Stimulated activated CD8-positive, alpha-beta memory T cell treated with anti-CD3 and anti-CD28 coated beads, Interleukin-15, amount 100 ng/mL, for 48 hours (primary cell): ENCODE measurements around the gene EEIG1.

Experiments
- DNase-seq, 2 donors: peaks; one replicate each; pipeline ENCODE4 v3.0.0-alpha.2; 2020; ENCODE audit warnings: low read depth in 2 of 2

The EEIG1 gene

DNA sequence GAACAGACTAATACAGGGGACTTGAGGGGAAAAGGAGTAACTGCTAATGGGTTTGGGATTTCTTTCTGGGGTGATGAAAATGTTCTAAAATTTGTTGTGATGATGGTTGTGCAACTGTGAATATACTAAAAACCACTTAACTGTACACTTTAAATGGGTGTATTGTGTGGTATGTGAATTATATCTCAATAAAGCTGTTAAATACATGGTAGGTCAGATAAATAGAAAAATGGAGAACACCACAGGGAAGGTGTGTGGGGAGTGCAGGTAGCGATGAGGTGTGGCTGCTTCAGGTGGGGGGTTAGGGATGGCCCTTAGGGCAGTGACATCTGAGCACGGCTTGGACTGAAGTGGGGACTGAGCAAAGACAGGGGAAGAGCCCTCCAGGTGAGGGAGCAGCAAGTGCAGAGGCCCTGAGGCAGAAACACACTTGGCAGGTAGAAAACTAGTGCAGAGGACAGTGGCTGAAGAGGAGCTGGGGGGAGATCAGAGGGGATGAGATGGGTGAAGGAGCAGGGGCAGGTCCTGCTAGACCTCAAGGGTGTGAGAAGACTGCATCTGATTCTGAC, 20.9 kb downstream of the EEIG1 start:
- DNase-seq: no peak

DNA sequence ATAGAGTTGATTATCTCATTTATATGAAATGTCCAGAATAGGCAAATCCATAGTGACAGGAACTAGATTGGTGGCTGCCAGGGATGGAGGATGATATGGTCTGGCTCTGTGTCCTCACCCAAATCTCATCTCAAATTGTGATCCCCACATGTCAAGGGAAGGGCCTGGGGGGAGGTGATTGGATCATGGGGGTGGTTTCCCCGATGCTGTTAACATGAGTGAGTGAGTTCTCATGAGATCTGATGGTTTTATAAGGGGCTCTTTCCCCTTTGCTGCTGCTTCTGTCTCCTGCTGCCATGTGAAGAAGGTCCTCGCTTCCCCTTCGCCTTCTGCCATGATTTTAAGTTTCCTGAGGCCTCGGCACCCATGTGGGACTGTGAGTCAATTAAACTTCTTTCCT, 21.4 kb downstream of the EEIG1 start:
- DNase-seq: no peak

DNA sequence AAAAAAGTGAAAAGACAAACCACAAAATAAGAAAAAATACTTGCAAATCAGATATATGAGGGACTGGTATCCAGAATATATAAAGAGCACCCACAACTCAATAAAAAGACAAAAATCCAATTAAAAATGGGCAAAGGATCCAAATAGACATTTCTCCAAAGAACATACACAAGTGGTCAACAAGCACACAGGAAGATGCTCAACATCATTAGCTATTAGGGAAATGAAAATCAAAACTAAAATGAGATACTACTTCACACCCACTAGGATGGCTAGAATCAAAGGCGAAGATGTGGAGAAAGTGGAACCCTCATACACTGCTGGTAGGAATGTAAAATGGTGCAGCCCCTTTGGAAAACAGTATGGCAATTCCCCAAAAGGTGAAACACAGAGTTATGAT, 22.1 kb downstream of the EEIG1 start:
- no peak for DNase-seq

- DNase-seq: peak; percentile 74 to 77
Measured at GRCh38 chr9:127955294-127956015, 25.3 kb downstream of the EEIG1 start.

GRCh38 chr9:127954831-127955293, 25.9 kb downstream of the EEIG1 start:
- no peak for DNase-seq

DNA sequence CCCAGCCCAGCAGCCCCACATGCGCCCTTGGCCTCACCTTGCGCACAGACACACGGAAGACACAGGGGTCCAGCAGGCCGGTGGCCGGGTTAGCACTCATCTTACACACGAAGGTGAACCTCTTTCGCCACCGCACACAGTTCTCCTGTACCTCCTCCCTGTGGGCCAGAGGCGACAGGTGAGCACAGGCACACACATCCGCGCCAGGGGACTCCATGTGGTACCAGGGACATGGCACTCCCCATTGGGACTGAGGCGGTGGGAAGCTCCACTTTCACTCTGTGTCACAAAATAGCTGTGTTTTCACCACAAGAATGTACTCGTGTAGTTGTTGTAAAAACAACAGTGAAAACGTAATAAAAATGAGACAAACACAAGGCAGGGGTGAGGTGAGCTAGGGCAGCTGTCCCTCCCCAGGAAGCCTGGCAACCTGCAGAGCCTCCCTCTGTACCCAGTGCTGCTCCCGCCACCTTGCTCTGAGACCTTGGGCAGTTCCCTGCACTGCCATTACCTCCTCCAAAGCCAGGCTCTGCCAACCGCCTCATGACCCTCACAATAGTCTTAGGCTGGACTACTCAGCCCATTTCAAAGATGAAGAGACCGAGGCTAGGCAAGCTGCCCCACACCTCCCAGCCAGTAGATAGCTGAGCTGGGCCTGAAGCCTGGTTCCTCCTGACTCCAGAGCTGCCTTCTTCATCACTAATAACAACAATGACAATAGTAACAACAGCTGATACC, 26.9 kb downstream of the EEIG1 start:
- DNase-seq: no peak

- no peak for DNase-seq
Measured at GRCh38 chr9:127953154-127953553, 27.6 kb downstream of the EEIG1 start.

DNA sequence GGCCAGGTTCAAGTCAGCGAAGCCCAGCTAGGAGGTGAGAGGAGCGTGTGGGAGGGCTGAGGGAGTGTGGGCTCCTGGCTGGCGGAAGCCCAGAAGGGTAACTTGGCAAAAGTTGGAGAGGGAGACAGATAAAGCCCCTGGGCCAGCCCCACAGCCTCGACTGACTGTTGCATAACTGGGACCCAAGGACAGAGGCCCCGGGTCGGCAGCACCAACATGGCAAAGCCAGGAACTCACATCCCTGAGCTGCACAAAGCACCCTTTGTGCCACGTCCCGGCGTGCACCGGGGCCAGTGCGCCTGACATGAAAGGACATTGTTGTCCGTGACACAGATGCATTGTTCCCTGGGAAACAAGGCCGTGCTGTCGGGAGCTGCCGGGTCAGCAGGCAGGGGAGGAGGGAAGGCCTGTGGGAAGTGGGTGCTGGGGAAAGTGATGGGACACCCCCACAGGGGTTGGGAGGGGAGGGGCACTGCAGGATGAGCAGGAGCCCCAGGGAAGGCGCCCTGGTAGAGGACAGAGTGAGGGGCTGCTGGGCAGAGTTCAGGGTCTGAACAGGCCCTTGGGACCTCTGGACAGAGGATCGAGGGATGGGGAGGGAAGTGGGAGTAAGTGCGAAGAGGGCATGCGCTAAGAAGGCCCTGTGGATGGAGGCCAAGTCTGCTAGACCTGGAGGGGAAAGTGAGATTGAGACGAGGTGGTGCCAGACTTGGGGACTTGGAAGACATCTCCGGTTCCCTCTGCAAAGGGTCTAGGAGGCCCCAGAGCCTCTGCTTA, 30.1 kb downstream of the EEIG1 start:
- no peak for DNase-seq

- no peak for DNase-seq
Measured at GRCh38 chr9:127949827-127950512, 30.8 kb downstream of the EEIG1 start.

DNA sequence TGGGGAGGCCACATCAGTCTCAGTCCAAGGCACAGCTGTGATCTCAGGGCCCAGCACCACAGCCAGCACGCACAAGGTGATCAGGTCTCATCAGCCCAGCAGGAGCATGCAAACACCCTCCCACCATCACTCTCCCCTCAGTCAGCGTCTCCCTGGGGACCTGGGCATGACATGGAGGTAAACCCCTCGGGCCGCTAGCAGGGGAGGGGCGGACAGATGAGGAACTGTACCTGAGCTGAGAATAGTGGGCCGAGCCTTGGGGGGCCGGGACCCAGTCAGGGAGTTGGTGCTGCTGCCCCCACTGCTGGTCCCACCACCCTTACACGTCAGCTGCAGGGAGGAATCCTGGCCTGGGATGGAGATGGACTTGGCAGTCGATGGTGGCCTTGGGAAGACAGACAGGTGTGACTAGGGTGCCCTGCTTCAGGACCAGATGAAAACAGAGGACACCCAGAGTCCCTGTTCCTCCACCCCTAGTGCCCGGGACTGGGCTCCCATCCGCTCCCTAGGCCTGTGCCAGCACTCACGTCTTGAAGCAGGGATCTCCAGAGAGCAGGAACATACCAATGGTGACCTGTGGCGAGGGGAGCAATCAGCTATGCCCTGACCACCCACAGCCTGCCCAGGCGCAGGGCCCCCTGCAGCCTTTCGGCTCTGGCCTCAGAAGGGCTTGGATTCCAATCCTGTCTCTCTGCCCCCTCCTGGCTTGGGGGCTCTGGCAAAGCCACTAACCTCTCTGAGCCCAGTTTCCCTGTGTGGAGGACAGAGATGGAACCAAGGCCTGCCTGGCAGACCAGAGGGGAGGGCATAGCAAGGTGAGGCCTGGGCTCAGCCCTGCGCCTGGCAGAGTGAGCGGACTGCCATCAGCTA, 32.7 kb downstream of the EEIG1 start:
- no peak for DNase-seq

DNA sequence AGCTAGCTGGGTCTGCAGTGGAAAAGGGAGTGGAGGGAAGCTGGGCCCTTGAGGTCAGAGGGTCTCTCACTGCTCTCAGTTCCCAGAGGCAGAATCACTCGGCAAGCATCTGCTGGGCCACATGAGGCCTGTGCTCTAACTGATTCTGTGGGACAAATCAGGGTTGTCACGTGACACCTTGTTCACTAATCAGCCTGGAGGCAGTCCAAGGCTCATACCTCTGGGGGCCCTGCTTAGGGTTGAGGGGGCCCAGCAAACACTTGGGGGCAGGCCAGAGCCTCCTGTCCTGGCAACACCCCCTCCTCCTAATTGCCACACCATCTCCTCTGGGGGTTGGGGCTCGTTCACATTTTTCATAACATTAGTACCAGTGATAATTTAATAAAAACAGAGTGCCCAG, 34.1 kb downstream of the EEIG1 start:
- DNase-seq: no peak

- DNase-seq: no peak
Measured at GRCh38 chr9:127945942-127946341, 34.8 kb downstream of the EEIG1 start.

DNA sequence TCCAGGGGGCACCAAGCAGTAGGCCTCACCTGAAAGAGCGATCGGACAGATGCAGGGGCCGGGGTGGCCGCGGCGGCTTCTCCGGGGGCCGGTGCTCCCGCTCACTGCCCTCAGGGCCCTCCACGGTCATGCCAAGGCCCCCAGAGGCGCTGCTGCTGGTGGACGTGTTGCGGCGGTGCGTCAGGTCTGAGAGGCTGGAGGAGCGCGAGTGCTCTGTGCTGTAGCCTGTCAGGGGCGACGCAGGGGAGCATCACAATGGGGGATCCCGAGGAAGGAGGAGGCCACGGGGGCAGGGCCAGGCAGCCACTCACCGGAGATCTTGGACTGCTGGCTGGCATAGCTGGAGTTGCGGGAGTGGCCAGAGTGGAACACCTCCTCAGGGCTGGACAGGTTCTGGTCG, 35.5 kb downstream of the EEIG1 start:
- DNase-seq: no peak

- DNase-seq: no peak
Measured at GRCh38 chr9:127944586-127945218, 36.1 kb downstream of the EEIG1 start.

DNA sequence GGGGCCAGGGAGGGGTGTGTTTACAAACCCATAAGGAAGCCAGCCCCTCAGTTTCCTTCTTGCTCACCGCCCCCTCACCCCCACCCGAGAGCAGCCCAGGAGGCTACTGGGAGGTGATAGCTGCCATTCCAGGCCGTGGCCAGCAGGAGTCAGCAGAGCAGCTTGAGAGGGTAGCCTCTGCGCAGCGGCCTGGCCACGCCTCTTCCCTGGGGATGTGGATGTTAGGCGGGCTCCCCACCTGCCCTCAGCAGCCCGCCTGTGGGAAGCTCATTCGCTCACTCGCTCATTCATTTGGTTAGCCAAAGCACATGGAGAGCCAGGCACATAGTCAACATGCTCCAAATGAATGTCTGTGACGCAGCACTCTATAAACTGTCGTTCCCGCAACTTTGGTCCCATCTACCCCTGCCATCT, 37.1 kb downstream of the EEIG1 start:
- DNase-seq: peak; percentile 69 to 70

- DNase-seq: no peak
Measured at GRCh38 chr9:127943011-127943662, 37.7 kb downstream of the EEIG1 start.

- no peak for DNase-seq
Measured at GRCh38 chr9:127942216-127943010, 38.4 kb downstream of the EEIG1 start.

DNA sequence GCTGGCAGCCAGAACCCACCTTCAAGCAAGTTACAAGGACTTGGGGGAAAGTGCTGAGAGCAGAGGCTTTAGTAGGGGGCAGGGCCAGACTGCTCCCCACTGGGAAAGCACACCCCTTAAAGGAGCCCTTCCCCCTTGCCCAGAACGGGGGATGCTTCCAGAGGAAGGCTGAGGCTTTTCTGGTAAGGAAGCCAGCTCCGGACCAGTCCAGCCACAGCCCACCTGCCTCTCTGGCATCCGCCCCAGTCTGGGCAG, 38.9 kb downstream of the EEIG1 start:
- no peak for DNase-seq
